Astrocyte (in vitro differentiated cells and primary cell): ENCODE results near the gene SLIT3.

Experiments used
- CTCF ChIP-seq: IDR thresholded peaks from 2 replicates; pipeline ENCODE4 v1.5.1; 2011; ENCODE audit warnings: low read depth, mild to moderate bottlenecking, inconsistent platforms, low read length, moderate library complexity; ENCODE audit not compliant: insufficient read depth
- EZH2 ChIP-seq: IDR thresholded peaks from 2 replicates; pipeline ENCODE4 v1.6.1; 2012; ENCODE audit warnings: mild to moderate bottlenecking, low read length, inconsistent platforms; ENCODE audit not compliant: insufficient read depth

- TF ChIP-seq CTCF (peak; percentile 31), EZH2 (no peak)
Measured at GRCh38 chr5:169160405-169160901, 140.5 kb downstream of the SLIT3 start.
